IPS DF 4.7 (cell line): ENCODE data around the gene STPG3.
"Not testable (repeated sequence)": the region's sequence is repeated elsewhere in the genome, so short reads cannot be mapped to it uniquely, and the experiment has no call there.

Experiments used
- DNase-seq: peaks from one replicate; pipeline ENCODE4 v3.0.0-alpha.2; 2013; ENCODE audit warnings: low spot score; ENCODE audit errors: extremely low read depth

The STPG3 gene

GRCh38 chr9:137233143-137233980, 17.7 kb upstream of the STPG3 start:
- DNase-seq, result no peak

GRCh38 chr9:137234055-137234697, 16.9 kb upstream of the STPG3 start:
- DNase-seq, result no peak

- DNase-seq, result no peak
These were observed 16.2 kb upstream of the STPG3 start for GRCh38 chr9:137234758-137235423.

- DNase-seq, result no peak
These were observed 15.5 kb upstream of the STPG3 start for GRCh38 chr9:137235424-137236237.

GRCh38 chr9:137236238-137236935, 14.7 kb upstream of the STPG3 start:
- DNase-seq, result no peak

GRCh38 chr9:137236936-137237421, 14.1 kb upstream of the STPG3 start:
- DNase-seq, result no peak

GRCh38 chr9:137237759-137238726, 13.0 kb upstream of the STPG3 start:
- no peak for DNase-seq

GRCh38 chr9:137239541-137240200, 11.4 kb upstream of the STPG3 start:
- DNase-seq, result not testable (repeated sequence)

GRCh38 chr9:137240318-137240840, 10.7 kb upstream of the STPG3 start:
- no peak for DNase-seq

- DNase-seq, result peak; percentile 100
These were observed 10.1 kb upstream of the STPG3 start, which contains the start of gene TUBB4B for GRCh38 chr9:137240841-137241489. TSS of gene TUBB4B (plus strand) at chr9:137241287. CDS start at chr9:137241361, 74 bp downstream.

GRCh38 chr9:137241490-137242268, 9.4 kb upstream of the STPG3 start:
- DNase-seq, result no peak

- no peak for DNase-seq
These were observed 8.6 kb upstream of the STPG3 start for GRCh38 chr9:137242269-137243203.

- not testable (repeated sequence) for DNase-seq
These were observed 7.8 kb upstream of the STPG3 start for GRCh38 chr9:137243266-137243625.

GRCh38 chr9:137243626-137244485, 7.2 kb upstream of the STPG3 start:
- DNase-seq, result no peak
